GM12891 (cell line): ENCODE measurements around the gene STAT6.
"Not testable (repeated sequence)": the region's sequence is repeated elsewhere in the genome, so short reads cannot be mapped to it uniquely, and the experiment has no call there.

Source experiments
- DNase-seq: peaks from one replicate; pipeline ENCODE4 v3.0.0; 2011; ENCODE audit warnings: low spot score; ENCODE audit not compliant: insufficient read length
- FAIRE-seq: peaks from 2 replicates; lab custom pipeline; 2011; peaks lifted over from hg19 to GRCh38; lab: Jason Lieb, UNC
- PAX5 ChIP-seq: IDR thresholded peaks from 2 replicates; pipeline ENCODE4 v1.6.1; 2011; ENCODE audit warnings: low read length, moderate library complexity, mild to moderate bottlenecking; ENCODE audit not compliant: insufficient read depth, severe bottlenecking
- POLR2A ChIP-seq: IDR thresholded peaks from 2 replicates; pipeline ENCODE4 v1.6.1; 2011; ENCODE audit warnings: low read depth, low read length, control low read depth
- POLR2AphosphoS5 ChIP-seq: IDR thresholded peaks from 2 replicates; pipeline ENCODE4 v1.6.1; 2011; ENCODE audit warnings: low read depth, low read length, control low read depth
- POU2F2 ChIP-seq: IDR thresholded peaks from 2 replicates; pipeline ENCODE4 v1.6.1; 2011; ENCODE audit warnings: low read depth, mild to moderate bottlenecking, control low read depth, low read length, moderate library complexity
- SPI1 ChIP-seq: IDR thresholded peaks from 2 replicates; pipeline ENCODE4 v1.6.1; 2011; ENCODE audit warnings: low read depth, low read length, control low read depth
- TAF1 ChIP-seq: IDR thresholded peaks from 2 replicates; pipeline ENCODE4 v1.6.1; 2011; ENCODE audit warnings: low read depth, low read length, control low read depth

The STAT6 gene

DNA sequence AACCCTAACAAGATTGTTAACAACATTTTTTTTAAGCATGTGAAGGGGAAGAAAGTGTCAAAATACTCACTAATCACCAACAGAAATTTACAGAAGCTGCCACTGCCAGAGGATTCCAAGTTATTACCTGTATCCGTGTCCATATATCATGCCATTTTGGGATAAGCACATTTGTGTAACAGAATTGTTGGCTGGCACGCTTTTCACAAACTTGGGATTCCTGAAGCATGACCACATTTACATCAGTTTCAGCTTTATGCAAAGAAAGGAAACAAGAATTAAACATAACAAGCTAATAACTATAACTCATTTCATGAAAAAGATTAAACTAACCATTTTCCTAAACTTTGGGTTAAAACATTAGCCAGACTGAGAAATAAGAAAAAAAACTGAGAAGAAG, 38.5 kb downstream of the STAT6 start:
- TF ChIP-seq TAF1 (no peak), SPI1 (no peak), POLR2AphosphoS5 (no peak), PAX5 (no peak), POU2F2 (no peak), POLR2A (no peak)
- FAIRE-seq (no peak), DNase-seq (no peak)

- TF ChIP-seq SPI1 (no peak), PAX5 (no peak), POLR2AphosphoS5 (no peak), TAF1 (no peak), POU2F2 (0 out of 2 replicates have a peak, but pooled peaks have one; percentile 32), POLR2A (no peak)
These were observed 41.6 kb downstream of the STAT6 start for GRCh38 chr12:57069523-57069922.

DNA sequence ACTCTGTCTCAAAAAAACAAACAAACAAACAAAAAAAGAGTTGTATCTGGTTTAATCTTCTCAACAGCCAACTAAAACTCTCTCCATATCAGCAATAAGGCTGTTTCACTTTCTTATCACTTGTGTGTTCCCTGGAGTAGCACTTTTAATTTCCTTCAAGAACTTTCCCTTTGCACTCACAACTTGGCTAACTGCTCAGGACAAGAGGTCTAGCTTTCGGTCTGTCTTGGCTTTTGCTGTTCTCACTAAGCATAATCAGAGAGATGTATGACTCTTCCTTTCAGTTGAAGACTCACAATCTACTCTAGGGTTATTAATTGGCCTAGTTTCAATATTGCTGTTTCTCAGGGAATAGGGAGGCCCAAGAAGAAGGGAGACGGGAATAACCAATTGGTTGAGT, 44.9 kb downstream of the STAT6 start:
- DNase-seq (no peak), FAIRE-seq (no peak)
- TF ChIP-seq SPI1 = no peak
- no peak for TF ChIP-seq POLR2A
- TF ChIP-seq PAX5 = no peak

More at GRCh38 chr12:57069523-57069922, 41.6 kb downstream of the STAT6 start:
- DNase-seq = no peak
- peak; percentile 74 for FAIRE-seq

DNA sequence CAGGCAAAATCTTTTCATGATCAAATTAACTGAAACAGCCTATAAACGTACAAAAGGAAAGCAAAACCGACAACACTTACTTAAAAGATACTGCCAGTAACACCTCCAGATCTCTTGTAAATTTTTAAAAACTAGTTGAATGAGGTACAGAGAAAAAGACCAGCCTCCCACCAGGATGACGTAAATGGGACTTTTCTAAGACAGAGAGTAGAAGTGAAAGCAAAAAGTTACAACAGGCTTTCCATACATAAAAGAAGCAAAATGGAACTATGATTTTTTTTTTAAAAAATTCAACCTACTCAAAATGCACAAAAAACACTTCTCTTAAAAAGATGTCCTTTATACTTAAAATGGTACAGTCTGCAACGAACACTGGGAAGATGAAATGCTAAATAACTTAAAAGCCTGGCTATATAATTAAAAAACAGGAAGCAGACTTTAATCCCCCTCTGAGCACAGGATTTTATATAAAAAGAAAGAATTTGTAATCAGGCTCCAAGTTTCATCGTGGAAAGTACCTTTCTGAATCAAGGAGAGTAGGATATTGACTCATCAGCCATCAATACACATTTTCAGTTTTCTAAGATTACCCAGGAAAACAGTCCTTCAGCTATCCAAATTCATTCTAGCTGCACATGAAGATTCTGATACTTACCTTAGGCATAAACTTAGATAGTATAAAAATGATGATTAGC, 47.0 kb downstream of the STAT6 start:
- FAIRE-seq (peak; percentile 45), DNase-seq (peak; percentile 38)
- no peak for TF ChIP-seq POLR2A
- no peak for TF ChIP-seq PAX5
- TF ChIP-seq POU2F2 = no peak
- no peak for TF ChIP-seq SPI1
- TF ChIP-seq TAF1 = no peak
- no peak for TF ChIP-seq POLR2AphosphoS5

DNA sequence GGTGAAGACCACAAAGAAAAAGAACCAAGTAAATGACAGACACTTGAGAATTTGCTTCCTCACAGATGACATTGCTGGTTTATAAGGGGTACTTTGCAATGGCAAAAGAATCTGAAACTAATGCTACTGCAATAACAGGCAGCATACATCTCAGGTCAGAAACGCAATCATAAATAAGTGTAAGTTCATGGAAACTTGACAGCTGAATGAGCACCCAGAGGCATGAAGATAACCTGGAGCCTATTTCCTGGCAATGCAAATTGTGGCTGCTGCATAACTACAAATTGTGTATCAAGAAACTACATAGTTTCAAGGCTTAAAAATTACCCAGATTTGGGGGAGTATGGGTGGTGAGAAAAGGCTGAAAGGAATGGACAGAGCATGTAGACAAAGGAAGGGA, 52.7 kb downstream of the STAT6 start:
- TF ChIP-seq TAF1 (no peak), POLR2A (no peak), POU2F2 (no peak), POLR2AphosphoS5 (no peak), PAX5 (no peak), SPI1 (no peak)
- peak; percentile 87 for FAIRE-seq

GRCh38 chr12:57057067-57057751, 54.0 kb downstream of the STAT6 start:
- DNase-seq (no peak), FAIRE-seq (peak; percentile 51)
- TF ChIP-seq TAF1 = no peak
- no peak for TF ChIP-seq POLR2A
- TF ChIP-seq SPI1 = no peak
- TF ChIP-seq PAX5 = no peak
- no peak for TF ChIP-seq POLR2AphosphoS5
- TF ChIP-seq POU2F2 = no peak

More for the DNA sequence above, 52.7 kb downstream of the STAT6 start:
- no peak for DNase-seq

DNA sequence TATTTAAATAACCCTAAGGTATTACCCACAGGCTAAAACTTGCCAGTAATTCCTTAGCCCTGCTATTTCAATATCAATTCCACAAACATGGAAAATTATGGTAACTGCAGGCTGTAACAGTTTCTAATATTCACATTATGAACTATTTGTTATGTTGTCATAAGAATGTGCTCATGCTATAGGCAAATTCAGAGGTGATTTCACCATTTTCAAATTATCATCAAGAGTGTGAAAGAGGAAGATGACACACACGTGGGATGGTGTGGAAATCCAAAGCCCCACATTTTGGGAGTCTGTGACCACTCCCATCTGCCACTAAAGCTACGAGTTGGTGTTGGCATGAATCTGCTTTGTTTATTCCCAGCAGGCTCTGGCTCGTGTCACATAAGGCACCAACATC, 55.3 kb downstream of the STAT6 start:
- no peak for DNase-seq
- no peak for FAIRE-seq
- TF ChIP-seq POU2F2 (no peak), POLR2AphosphoS5 (no peak), TAF1 (no peak), POLR2A (no peak), SPI1 (no peak), PAX5 (no peak)

GRCh38 chr12:57053901-57054300, 57.3 kb downstream of the STAT6 start:
- FAIRE-seq, DNase-seq: not testable (repeated sequence)

GRCh38 chr12:57053146-57053545, 58.0 kb downstream of the STAT6 start:
- DNase-seq, FAIRE-seq: not testable (repeated sequence)

DNA sequence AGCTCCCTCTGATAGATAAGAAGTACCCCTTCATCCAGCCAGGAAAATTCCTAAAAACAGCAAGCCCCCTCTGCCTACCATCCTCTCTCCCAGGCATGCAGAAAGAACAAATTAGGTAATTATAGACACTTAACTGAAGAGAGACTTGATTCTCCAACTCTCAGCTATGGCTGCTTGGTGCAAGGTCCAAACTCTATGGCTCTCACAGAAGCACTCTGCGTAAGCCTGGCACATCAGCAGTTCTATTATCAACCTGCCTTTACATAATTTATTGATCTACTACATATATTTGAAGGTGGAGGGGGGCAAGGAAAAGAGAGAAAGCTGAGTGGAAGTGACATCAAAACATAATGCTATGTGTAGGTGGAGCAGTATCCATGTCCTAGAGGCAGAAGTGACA, 60.2 kb downstream of the STAT6 start:
- DNase-seq (no peak), FAIRE-seq (no peak)
- no peak for TF ChIP-seq POU2F2

DNA sequence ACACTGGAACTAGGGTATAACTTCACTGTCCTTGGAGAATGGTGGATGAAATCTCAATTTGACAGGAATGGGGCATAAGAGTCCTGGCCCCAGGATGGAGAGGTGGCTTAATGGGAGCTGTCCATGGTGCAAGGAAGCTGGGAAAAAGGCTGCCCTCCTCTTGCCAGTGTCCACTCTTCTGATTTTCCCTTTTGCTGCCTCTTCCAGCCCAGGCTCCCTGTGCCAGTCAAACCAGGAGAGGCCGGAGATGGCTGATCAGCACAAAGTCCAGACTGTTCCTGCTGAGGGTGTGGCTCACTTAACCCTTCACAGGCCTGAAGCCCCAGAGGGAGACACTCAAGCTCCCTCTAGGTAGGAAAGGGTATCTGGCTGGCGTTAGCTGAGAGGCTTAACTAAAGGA, 61.3 kb downstream of the STAT6 start, which contains the start of gene MYO1A:
TSS of gene MYO1A (minus strand) at position 240 of the 400 bp plus-strand sequence. CDS start 1,806 bp downstream, outside the sequence.
- TF ChIP-seq TAF1 (no peak), PAX5 (no peak), SPI1 (no peak), POU2F2 (no peak), POLR2AphosphoS5 (no peak), POLR2A (no peak)
- FAIRE-seq = no peak
- no peak for DNase-seq
